SIG-M5 treated with dmso at 0.1 percent for 504 hours (cell line): ENCODE results near the gene SLC12A4.
"Not testable (repeated sequence)": the region's sequence is repeated elsewhere in the genome, so short reads cannot be mapped to it uniquely, and the experiment has no call there.

ENCODE experiments used
- DNase-seq: peaks from one replicate; lab custom pipeline; 2025; ENCODE audit not compliant: unreplicated experiment; lab: John Stamatoyannopoulos, UW

SLC12A4 gene

DNA sequence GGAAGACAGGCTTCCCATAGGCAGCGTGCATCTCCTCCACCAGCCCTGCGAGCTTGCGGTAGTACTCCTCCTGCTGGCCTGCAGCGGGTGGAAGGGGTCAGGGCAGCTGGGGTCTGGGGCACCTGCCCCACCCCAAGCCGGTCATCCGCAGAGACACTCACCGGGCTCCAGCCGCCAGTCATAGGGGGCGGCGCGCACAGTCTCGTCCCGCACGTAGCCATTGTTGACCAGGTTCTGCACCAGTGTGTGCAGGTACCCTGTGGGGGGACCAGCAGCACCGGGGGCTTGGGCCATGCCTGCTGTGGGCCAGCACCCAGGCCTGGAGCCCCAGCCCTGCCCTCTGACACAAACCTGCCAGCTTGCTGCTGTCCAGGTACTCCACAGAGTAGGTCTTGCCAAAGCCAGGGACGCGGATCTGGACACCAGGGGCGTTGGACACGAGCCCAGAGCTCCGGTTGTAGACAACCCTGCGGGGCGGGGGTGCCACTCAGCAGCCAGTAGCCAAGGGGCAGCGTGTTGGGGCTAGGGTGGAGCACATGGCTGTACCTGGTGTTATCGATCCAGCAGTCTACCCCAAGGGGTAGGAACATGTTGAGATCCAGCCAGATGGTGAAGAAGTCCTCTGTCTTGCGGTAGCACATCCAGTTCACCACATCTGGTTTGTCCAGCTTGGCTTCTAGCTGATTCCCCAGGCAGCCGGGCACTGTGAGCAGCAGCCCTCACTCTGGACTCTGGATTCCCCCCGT is 25.8 kb downstream of the SLC12A4 start:
- no peak for DNase-seq

DNA sequence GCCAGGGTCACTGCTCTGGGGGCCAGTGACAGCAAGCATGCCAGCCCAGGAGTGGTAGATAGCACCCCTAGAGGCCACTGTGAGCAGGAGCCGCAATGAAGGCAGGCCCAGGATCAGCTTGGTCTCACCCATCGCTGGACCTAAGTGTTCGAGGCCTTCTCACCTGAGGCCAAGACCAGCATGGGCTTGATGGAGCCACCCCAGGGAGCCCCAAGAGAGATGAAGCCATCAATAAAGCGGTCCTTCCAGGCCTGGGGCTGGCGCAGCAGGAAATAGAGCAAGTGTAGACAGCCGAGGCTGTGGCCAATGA is 26.3 kb downstream of the SLC12A4 start:
- DNase-seq, result peak; percentile 39

DNA sequence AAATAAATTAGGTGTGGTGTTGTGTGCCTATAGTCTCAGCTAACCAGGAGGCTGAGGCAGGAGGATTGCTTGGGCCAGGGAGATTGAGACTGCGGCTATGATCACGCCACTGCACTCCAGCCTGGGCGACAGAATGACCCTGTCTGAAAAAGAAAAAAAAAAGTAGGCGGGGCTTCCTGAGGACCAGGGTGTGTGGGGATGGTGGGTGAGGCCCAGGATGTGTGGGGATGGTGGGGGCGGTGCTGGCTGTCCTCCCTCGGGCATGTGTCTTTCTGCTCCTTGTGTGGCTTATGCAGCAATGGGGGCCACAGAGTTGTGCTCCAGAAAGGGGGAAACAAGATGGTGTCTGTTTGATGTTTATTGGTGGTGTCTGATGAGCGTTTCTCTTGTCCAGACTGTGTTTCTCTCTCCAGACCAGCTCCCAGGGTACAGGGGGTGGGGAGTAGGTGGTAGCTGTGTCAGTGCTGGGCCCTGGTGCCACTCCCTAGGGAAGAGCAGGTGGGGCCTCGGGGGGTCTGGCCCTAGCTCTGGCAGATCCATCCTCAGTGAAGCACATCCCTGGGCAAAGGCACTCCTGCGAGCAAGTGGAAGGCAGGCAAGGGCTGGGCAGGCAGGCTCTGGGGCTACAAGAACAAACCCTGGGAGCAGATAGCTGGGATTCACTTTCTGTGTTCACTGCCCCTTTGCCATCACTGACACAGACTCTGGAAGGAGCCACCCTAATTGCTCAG is 26.8 kb downstream of the SLC12A4 start:
- DNase-seq, result no peak

DNA sequence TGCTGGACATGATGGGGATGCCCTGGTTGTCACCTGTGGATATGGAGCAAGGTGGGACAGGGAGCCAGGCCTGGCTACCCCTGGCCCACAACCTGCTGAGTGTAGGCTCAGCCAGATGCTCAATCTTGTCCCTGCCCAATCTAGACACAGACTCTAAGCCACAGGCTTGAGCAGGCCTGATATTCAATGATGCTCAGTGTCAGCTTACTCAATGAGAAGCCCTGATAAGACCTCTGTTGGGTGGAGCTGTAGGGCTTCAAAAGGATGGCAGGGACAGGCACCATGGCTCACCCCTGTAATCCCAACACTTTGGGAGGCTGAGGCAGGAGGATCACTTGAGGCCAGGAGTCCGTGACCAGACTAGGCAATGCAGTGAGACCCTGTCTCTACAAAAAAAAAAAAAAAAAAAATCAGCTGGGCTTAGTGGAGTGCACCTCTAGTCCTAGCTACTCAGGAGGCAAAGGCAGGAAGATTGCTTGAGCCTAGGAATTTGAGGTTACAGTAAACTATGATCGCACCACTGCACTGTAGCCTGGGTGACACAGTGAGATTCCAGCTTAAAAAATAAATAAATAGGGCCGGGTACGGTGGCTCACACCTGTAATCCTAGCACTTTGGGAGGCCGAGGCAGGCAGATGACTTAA is 27.9 kb downstream of the SLC12A4 start:
- no peak for DNase-seq

DNA sequence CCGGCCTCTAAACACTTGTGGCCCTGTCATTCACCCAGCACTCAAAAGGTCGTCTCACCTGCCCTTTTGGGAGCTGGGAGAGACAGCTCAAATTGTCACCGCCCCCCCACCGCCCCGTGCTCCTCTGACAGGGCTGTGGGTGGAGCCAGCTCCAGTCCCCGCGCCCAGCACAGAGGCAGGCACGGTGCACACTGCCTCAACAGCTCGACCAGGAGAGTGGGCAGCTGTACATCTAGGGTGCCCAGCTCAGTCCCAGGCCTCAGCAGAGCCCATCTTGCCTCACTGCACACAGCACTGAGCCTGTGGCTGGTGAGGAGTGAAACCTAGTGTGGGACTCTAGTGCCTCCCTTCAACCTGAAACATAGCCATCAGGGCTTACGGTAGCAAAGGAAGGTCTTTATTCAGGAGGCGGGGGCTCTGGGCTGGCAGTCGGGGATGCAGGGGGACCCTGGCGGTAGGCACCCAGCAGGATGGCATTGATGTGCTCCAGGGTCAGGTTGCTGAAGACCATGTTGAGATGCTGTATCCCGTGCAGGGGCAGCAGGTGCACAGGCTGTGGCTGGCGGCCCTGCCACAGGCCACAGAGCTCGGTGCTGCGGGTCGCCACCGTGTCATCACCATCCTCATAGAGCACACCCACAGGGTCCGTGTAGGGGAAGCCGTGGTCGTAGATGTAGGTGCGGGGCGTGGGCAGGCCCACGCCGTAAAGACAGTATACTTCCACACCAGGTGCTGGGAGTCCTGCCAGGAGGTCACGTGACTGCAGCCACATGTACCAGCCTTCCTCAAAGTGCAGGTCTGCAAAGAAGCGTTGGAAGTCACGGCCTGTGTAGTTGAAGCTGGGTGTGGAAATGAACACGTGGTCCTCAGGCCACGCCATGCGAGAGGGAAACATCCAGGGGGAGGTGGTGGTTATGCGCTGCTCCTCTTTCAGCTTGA is 28.7 kb downstream of the SLC12A4 start:
- no peak for DNase-seq

DNA sequence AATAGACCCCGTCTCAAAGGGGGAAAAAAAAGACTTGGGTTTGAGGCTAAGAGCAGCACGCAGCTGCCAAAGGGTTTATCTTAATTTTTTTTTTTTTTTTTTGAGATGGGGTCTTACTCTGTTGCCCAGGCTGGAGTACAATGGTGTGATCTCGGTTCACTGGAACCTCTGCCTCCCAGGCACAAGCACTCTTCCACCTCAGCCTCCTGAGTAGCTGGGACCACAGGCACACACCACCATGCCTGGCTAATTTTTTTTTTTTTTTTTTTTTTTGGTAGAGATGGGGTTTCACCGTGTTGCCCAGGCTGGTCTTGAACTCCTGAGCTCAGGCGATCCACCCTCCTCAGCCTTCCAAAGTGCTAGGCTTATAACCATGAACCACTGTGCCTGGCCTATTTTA is 30.7 kb downstream of the SLC12A4 start:
- DNase-seq, result not testable (repeated sequence)

DNA sequence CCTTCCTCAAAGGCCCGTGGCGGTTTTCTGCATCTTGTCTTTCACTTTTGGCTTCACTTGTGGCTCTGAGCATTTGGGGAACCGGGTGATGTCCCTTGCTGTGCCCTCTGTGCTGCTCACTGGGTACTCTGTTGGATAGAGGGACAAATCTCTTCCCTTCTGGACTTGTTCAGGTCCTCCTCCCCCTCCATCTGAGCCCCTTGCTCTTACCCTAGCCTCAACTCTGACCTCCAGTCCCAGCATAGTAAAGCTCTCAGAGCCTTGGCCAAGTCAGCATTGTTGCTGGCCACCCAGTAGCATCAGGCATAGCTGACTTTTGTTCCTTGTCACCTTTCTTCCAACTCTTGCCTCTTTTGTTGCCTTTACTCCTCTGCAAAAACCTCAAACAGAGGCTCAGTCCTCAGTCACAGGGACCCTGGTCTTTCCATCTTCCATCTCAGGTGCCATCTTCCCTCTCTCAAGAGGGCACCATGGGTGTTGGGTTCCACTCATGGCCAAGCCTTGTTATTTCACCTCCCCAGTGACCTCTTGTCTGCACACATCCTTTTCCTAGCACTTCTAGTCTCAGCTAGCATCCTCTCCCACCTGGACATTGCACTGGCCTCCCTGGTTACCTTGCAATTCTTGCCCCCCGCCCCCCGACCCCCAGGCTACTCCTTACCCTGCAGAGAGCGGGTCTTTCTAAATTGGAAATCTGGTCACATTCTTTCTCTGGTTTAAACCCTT is 31.4 kb downstream of the SLC12A4 start:
- DNase-seq, result peak; percentile 95

DNA sequence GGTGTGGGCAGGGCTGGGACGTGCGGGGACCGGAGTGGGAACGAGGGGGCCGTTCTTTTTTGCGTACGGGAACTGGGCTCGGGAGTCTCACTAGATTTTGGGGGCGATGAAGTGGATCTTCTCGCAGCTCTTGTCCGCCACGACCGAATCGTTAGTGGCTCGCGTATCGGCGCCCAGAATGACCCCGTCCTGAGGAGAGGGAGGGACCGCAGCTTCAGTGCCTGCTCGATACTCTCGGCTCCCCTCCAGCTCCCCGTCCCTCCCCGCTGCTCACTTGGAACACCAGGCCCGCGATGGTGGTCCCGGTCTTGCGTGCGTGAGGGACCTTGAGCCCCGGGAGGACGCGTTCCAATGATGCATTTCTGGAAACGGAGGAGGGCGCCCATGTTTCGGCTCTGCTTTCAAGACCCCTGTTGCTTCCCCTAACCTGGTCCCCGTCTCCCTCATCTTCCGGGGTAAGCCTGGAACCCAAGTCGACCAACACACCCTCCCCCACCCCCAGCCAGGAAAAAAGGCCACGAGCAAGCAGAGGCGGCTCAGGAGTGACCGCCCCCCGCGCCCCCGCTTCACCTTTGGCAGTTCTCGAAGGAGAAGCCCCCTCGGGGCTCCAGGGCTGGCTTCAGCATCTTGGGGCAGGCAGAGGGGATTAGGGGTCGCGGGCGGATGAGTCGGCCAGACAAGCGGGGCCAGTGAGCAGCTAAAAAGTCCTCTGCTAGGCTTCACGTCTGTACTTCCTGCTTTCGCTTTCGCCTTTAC is 32.1 kb downstream of the SLC12A4 start, which contains the start of gene PSMB10:
PSMB10 (minus strand) TSS at position 727 of the 756 bp plus-strand sequence; CDS start at position 626, 101 bp downstream.
- DNase-seq, result peak; percentile 67

DNA sequence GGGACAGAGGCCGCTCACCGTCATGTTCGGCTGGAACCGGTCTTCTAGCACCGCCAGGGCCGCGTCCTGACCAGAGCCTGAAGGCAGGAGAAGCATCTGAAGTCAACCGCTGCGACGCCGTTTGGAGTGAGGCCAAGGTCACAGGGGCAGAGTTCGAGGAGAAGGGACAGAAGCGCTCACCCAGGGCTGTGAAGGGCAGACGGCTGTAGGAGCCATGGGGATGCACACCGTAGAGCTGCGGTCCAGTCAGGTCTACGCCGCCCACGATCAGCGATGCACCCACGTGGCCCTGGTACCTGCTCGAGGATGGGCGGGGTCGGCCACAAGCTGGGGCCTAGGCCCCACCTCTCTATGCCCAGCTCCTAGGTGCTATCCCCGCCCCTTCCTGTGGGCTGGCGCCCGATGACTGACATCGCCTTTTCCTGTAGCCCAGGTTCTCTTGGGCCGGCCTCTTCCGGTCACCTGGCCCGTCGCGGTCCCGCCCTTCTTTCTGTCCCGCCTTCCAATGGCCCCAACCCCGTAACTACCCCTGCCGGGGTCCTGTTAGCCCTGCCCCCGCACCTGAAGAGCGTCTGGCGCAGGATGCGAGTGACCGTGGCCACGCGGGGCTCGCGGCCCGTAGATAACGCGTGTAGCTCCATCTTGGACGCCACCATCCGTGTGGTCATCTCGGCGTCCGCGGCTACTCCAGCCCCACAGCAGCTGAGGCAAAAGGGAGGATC is 32.9 kb downstream of the SLC12A4 start:
- peak; percentile 95 for DNase-seq

DNA sequence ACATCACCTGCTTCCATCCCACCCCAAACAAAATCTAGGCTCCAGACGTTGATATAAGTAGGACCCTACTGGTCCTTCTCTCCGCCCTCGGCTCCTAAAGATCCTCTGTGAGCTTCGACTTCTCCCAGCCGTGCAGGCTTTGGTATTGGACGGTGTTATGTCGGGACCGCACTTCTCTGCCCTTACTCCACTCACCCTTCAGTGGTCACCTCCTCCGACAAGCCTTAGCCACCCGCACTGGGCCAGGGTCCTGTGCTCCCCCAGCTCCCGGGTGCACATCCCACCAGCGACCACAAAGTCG is 33.4 kb downstream of the SLC12A4 start:
- DNase-seq, result no peak

DNA sequence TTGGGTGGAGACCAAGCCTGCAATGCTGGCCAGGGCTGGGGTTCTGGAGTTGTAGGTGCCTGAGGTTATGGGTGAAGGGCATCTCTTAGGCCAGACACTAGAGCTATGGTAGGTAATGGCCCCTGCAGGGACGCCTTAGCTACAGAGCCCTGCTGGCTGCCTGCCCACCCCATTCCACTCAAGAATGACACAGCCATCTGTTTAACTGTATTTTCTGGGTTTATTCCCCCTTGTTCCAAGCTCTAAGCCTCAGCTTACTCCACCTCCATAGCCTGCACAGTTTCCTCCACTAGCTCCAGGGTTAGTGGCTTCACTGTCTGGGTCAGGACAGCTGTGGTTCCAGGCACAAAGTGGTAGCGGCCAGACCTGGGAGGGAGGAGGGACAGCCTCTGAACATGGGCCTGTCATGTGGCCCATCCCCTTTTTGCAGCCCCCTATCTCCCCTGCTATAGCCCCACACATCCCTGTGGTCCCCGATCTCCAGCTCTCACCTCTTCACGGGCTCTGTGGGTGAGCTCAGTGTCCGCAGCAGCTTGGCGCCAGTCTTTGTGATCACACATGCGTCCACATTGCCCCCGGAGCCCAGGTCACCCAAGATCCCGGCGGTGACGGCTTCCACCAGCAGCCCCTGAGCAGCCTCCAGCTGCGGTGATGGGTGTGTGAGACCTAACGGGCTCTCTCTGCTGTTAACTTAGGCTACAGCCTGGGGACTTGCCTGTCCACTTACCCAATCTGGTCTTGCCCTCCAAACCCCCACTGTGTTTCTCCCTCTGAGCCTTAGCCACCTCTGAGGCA is 33.9 kb downstream of the SLC12A4 start:
- DNase-seq, result no peak

DNA sequence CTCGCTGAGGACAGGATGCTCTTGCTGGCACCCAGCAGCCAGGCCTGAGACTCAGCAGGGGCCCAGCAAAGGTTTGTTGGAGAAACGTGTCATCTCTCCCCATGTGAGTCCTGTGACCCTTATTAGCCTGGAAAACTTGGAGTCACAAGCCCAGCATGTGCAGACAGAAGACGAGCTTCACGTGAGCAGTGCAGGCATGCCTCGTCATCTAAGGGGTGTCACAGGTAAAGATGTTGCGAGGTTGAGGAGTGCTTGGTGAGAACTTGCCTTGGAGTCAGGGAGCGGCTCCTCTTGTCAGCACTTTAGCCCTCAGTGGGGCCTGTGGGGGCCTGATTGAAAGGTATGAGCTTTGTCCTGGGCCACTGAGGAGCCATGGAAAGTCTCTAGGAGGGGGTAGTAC is 34.6 kb downstream of the SLC12A4 start:
- DNase-seq, result no peak

DNA sequence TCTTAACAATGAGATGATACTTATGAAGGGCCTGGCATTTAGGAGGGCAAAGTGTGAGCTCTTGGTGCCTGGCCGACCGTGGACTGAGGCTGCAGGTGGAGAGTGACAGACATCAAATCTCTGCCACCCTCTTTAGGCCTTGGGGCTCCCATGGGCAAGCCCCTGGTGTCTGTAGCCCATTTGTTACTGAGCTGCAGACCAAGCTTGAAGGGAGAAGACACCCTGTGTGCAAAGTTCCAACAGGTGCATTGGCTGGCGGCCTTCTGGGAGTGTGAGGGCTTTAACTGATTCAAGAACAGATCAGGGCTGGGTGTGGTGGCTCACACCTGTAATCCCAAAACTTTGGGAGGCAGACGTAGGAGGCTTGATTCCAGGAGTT is 36.0 kb downstream of the SLC12A4 start:
- DNase-seq, result no peak

DNA sequence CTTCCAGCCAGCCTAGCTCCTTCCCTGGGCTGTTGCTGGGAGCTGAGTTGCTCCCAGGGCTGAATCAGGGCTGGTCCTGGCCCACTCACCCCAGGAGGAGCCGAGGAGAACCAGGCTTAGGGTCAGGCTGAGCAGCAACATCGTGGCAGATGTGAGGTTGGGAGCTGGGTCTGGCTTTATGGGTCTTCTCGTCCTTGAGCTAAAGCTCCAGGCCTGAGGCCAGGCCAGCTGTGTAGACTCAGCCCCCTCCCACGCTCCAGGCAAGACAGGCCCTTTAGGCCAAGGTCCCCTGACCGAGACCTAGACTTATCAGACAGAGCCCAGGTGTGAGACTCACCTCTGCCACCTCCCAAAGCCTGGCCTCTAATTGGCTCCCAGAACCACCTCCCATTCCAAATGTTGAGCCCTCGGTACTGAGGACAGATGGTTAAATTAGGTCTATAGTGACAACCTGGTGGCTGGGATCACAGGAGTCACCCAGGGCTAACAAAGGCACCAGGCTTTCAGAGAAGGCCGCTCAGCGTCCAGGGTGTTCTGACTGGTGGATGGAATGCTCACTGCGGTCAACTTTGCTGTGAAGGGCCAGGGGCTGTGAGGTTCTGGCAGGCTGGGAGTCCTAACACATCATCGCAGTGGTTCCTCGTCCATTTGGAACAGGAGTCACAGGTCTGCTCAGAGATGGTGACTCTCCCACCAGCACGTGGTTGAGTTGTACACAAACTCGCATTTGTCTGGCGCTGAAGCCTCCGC is 36.5 kb downstream of the SLC12A4 start, which contains the start of gene CTRL:
CTRL (minus strand) TSS at position 151 of the 750 bp plus-strand sequence; CDS start at position 141, 10 bp downstream.
- DNase-seq, result no peak

DNA sequence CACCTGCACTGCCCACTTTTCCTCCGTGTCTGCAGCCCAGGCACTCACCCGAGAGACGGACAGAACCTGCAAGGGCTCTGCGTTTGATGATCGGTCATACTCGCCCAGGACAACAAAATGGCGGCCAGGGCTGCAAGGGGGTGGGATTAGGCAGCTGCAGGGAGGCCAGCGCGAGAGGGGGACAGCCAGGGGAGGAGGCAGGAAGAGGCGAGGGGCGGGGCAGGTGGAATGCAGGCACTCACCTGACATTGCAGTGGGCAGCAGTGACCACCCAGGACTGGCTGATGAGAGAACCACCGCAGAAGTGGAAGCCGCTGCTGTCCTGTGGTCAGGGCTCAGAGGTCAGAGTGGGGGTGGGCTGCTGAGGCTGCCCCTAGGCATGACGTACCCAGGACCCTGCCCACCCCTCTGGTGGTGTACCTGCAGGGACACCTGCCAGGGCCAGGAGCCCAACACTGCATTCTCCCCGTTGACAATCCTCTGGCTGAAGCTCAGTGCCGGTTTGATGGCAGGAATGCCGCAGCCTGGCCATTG is 37.7 kb downstream of the SLC12A4 start:
- no peak for DNase-seq

DNA sequence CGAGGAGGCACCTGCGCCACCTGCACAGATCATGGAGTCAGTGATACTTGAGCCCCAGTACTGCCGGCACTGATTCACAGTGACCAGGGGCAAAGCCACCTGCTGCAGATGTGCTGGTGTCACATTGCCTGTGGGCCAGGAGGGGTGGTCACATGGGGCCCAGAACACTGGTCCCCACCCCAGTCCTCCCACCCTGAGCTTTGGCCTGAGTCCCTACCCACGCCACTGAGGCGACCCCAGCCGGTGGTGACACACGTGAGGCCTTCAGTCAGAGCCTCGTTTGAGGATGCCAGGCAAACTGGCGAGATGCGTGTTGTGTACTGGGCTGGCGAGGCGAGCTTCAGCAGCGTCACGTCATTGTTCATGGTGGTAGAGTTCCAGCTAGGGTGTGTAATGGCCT is 38.2 kb downstream of the SLC12A4 start:
- no peak for DNase-seq
